ENCODE results near the gene ENOX1.

The ENOX1 gene

GRCh38 chr13:43237616-43238015 lies 549.2 kb downstream of the ENOX1 start:
- H3K27ac ChIP-seq: no peak overlapping the region
- no peak for DNase-seq

DNA sequence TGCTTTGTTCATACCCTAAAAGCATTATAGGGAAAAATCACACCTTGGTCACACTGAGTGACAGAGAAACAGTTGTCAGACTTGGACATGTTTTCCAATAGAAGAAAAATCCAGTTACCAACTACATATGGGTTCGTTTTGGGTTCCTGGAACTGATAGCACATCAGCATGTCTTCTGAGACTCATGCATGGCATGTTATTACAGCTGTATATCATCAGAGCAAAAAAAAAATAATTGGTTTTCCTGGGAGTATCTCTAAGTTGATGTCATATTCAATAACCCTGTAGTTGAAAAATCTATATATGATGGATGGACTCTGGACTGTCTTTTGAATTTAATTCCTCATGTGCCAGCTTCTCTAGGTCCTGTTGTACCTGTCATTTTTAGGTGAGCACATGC lies 551.7 kb downstream of the ENOX1 start:
- Histone ChIP-seq H3K9me3 (no peaks in the 10 kb centered on the region), H3K27ac (no peak overlapping the region), H3K4me3 (no peak overlapping the region), H3K4me1 (no peaks in the 10 kb centered on the region), H3K36me3 (no peaks in the 10 kb centered on the region), H3K27me3 (no peaks in the 10 kb centered on the region)
- intact Hi-C loops (cut with DNase I; ENCODE audit: low total_unique reads): no loop called here
- DNase-seq: no peak
- TF ChIP-seq CTCF (IDR thresholded peaks at IDR 0.05): no peak

More at GRCh38 chr13:43237616-43238015, 549.2 kb downstream of the ENOX1 start:
- intact Hi-C loops (cut with DNase I; ENCODE audit: low total_unique reads): no loop called here
- Histone ChIP-seq H3K9me3 (no peaks in the 10 kb centered on the region), H3K27me3 (no peaks in the 10 kb centered on the region), H3K36me3 (no peaks in the 10 kb centered on the region), H3K4me3 (no peak overlapping the region), H3K4me1 (no peaks in the 10 kb centered on the region)
- TF ChIP-seq CTCF (IDR thresholded peaks at IDR 0.05): no peak

- H3K9me3 ChIP-seq: no peaks in the 10 kb centered on the region
- no peak overlapping the region for H3K27ac ChIP-seq
- H3K4me3 ChIP-seq: no peak overlapping the region
- no peaks in the 10 kb centered on the region for H3K4me1 ChIP-seq
- H3K27me3 ChIP-seq: no peaks in the 10 kb centered on the region
- no peaks in the 10 kb centered on the region for H3K36me3 ChIP-seq
- TF ChIP-seq CTCF (IDR thresholded peaks at IDR 0.05): no peak
- intact Hi-C loops (cut with DNase I; ENCODE audit: low total_unique reads): loop anchor here (2.0 kb wide), 1 partner anchor 24 kb away; no protein-coding TSS in a partner anchor
- no peak for DNase-seq
Measured at GRCh38 chr13:43232873-43233265, 553.9 kb downstream of the ENOX1 start.

DNA sequence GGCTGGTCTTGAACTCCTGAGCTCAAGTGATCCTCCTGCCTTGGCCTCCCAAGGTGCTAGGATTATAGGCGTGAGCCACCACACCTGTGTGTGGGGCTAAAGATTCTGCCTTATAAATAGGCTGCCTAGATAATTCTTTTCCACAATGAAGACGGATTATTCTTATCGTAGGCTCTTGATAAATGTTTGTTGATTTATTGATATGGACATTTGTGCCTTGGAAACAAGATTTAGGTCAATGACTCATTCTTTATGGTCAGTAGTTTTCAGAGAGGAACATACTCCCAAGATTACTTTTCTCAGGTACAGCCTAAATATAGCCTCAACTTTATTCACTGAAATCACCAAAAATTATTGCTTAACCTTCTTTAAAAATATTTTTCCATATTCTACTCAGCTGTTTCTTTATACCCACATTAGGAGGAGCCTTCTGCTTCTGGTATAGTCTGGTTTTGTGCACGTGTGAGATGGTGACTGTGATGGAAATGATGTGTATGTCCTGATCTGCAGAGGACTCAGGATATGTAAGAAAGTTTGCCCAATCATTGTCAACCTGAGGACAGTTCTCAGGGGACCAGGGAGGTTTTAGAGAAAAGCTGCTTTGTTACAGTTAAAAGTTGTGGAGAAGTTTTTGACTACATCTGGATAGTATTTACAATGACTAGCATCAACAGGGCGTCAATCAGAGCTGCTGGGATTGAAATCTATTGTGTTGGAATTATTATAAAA lies 554.5 kb downstream of the ENOX1 start:
- no peak for TF ChIP-seq CTCF (IDR thresholded peaks at IDR 0.05)
- Histone ChIP-seq H3K27ac (no peak overlapping the region), H3K4me3 (no peak overlapping the region), H3K27me3 (no peaks in the 10 kb centered on the region), H3K9me3 (no peaks in the 10 kb centered on the region), H3K36me3 (no peaks in the 10 kb centered on the region), H3K4me1 (no peaks in the 10 kb centered on the region)
- no peak for DNase-seq
- intact Hi-C loops (cut with DNase I; ENCODE audit: low total_unique reads): loop anchor here (2.0 kb wide), 1 partner anchor 24 kb away; no protein-coding TSS in a partner anchor

- DNase-seq: no peak
- intact Hi-C loops (cut with DNase I; ENCODE audit: low total_unique reads): no loop called here
- no peaks in the 10 kb centered on the region for H3K4me1 ChIP-seq
- no peaks in the 10 kb centered on the region for H3K9me3 ChIP-seq
- no peaks in the 10 kb centered on the region for H3K36me3 ChIP-seq
- H3K4me3 ChIP-seq: no peak overlapping the region
- no peak for TF ChIP-seq CTCF (IDR thresholded peaks at IDR 0.05)
- no peaks in the 10 kb centered on the region for H3K27me3 ChIP-seq
- no peak overlapping the region for H3K27ac ChIP-seq
Measured at GRCh38 chr13:43230989-43231388, 555.8 kb downstream of the ENOX1 start.

All from tibial artery (tissue), 4 donors.